Mammary epithelial cell (primary cell): ENCODE data around the gene IL1B.

Experiments used
- EZH2 ChIP-seq: IDR thresholded peaks from 2 replicates; pipeline ENCODE4 v1.6.1; 2012; ENCODE audit warnings: low read length, inconsistent platforms, borderline replicate concordance
- TF ChIP-seq, protein P1 (sequence below), 2 donors: IDR thresholded peaks in 1 of 2; conservative IDR thresholded peaks in 1 of 2; 2 replicates each; pipeline ENCODE4 v1.5.1; 2011 to 2012; ENCODE audit warnings: inconsistent platforms in 2 of 2, low read length in 2 of 2, mild to moderate bottlenecking in 2 of 2, control low read depth in 1 of 2, low read depth in 1 of 2; ENCODE audit not compliant: insufficient read depth in 1 of 2; ENCODE audit errors: extremely low read depth in 1 of 2

DNA sequence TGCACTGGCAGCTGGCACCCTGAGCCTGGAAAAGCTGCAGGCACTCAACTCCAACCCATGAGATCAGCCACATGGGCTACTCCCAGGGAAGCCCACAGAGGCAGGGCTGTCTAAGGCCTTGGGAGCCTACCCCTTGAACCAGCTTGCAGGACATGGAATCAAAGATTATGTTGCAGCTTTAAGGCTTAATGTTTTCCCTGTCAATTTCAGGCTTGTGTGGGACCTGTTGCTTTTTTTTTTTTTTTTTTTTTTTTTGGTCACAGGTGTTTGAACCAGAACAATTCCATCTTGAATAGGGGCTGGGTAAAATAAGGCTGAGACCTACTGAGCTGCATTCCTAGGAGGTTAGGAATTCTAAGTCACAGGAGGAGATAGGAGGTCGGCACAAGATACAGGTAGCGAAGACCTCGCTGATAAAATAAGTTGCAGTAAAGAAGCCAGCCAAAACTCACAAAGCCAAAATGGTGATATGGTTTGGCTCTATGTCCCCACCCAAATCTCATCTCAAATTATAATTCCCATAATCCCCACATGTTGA lies 44.8 kb downstream of the IL1B start:
- TF ChIP-seq, protein P1, sequence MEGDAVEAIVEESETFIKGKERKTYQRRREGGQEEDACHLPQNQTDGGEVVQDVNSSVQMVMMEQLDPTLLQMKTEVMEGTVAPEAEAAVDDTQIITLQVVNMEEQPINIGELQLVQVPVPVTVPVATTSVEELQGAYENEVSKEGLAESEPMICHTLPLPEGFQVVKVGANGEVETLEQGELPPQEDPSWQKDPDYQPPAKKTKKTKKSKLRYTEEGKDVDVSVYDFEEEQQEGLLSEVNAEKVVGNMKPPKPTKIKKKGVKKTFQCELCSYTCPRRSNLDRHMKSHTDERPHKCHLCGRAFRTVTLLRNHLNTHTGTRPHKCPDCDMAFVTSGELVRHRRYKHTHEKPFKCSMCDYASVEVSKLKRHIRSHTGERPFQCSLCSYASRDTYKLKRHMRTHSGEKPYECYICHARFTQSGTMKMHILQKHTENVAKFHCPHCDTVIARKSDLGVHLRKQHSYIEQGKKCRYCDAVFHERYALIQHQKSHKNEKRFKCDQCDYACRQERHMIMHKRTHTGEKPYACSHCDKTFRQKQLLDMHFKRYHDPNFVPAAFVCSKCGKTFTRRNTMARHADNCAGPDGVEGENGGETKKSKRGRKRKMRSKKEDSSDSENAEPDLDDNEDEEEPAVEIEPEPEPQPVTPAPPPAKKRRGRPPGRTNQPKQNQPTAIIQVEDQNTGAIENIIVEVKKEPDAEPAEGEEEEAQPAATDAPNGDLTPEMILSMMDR (conservative IDR thresholded peaks at IDR 0.05 in 1 of 2, IDR thresholded peaks at IDR 0.05 in 1 of 2; ENCODE audit: extremely low read depth in 1 of 2, insufficient read depth in 1 of 2, low read depth in 1 of 2, low read length in 2 of 2) = no peak
- no peak for TF ChIP-seq EZH2
